ENCODE measurements around the gene BCL11B.

Gene BCL11B

GRCh38 chr14:99136047-99136400 is 136.0 kb downstream of the BCL11B start:
- DNase-seq (ENCODE audit: low spot score), result no peak

GRCh38 chr14:99134516-99135046 is 137.4 kb downstream of the BCL11B start:
- no peak for DNase-seq (ENCODE audit: low spot score)

- DNase-seq (ENCODE audit: low spot score), result no peak
Observed at GRCh38 chr14:99133636-99134515, 138.1 kb downstream of the BCL11B start.

GRCh38 chr14:99132821-99133635 is 139.0 kb downstream of the BCL11B start:
- no peak for DNase-seq (ENCODE audit: low spot score)

GRCh38 chr14:99131632-99132271 is 140.2 kb downstream of the BCL11B start:
- no peak for DNase-seq (ENCODE audit: low spot score)

GRCh38 chr14:99129998-99130397 is 142.0 kb downstream of the BCL11B start:
- DNase-seq (ENCODE audit: low spot score), result no peak

GRCh38 chr14:99129211-99129696 is 142.7 kb downstream of the BCL11B start:
- DNase-seq (ENCODE audit: low spot score), result no peak

- no peak for DNase-seq (ENCODE audit: low spot score)
Observed at GRCh38 chr14:99128185-99128584, 143.8 kb downstream of the BCL11B start.

- no peak for DNase-seq (ENCODE audit: low spot score)
Observed at GRCh38 chr14:99127651-99128167, 144.3 kb downstream of the BCL11B start.

- no peak for DNase-seq (ENCODE audit: low spot score)
Observed at GRCh38 chr14:99125616-99126431, 146.2 kb downstream of the BCL11B start.

- DNase-seq (ENCODE audit: low spot score), result no peak
Observed at GRCh38 chr14:99125113-99125512, 146.9 kb downstream of the BCL11B start.

GRCh38 chr14:99124482-99125105 is 147.4 kb downstream of the BCL11B start:
- no peak for DNase-seq (ENCODE audit: low spot score)

GRCh38 chr14:99123208-99123870 is 148.7 kb downstream of the BCL11B start:
- DNase-seq (ENCODE audit: low spot score), result no peak

- no peak for DNase-seq (ENCODE audit: low spot score)
Observed at GRCh38 chr14:99122521-99123125, 149.4 kb downstream of the BCL11B start.

- no peak for DNase-seq (ENCODE audit: low spot score)
Observed at GRCh38 chr14:99121319-99121875, 150.6 kb downstream of the BCL11B start.

- DNase-seq (ENCODE audit: low spot score), result no peak
Observed at GRCh38 chr14:99120526-99121318, 151.3 kb downstream of the BCL11B start.

GRCh38 chr14:99119554-99120525 is 152.2 kb downstream of the BCL11B start:
- DNase-seq (ENCODE audit: low spot score), result no peak
